Stimulated activated CD8-positive, alpha-beta memory T cell treated with anti-CD3 and anti-CD28 coated beads, Interleukin-7, amount 100 ng/mL, for 1 hour (primary cell): ENCODE measurements around the gene EP300.
A peak's percentile ranks its signal among the peaks of the same experiment; 100 is the strongest.
"Not testable (repeated sequence)": the region's sequence is repeated elsewhere in the genome, so short reads cannot be mapped to it uniquely, and the experiment has no call there.

Experiments used
- DNase-seq, 2 donors: peaks; one replicate each; pipeline ENCODE4 v3.0.0-alpha.2; 2020; ENCODE audit warnings: low read depth in 2 of 2

EP300 gene

GRCh38 chr22:41085842-41086241, 6.5 kb upstream of the EP300 start:
- no peak for DNase-seq

GRCh38 chr22:41091132-41092022, 1.0 kb upstream of the EP300 start:
- DNase-seq, result peak; percentile 99

GRCh38 chr22:41092847-41093411, 537 bp downstream of the EP300 start:
- DNase-seq, result peak in 1 of 2 donors; percentile 6

GRCh38 chr22:41094041-41094593, 1.7 kb downstream of the EP300 start:
- DNase-seq, result no peak

GRCh38 chr22:41096391-41096790, 4.0 kb downstream of the EP300 start:
- no peak for DNase-seq

GRCh38 chr22:41096841-41097240, 4.4 kb downstream of the EP300 start:
- no peak for DNase-seq

GRCh38 chr22:41099036-41099435, 6.6 kb downstream of the EP300 start:
- DNase-seq, result no peak

- no peak for DNase-seq
Observed at GRCh38 chr22:41106122-41106968, 14.0 kb downstream of the EP300 start.

- not testable (repeated sequence) for DNase-seq
Observed at GRCh38 chr22:41106969-41107325, 14.6 kb downstream of the EP300 start.

GRCh38 chr22:41110968-41111367, 18.6 kb downstream of the EP300 start:
- DNase-seq, result no peak

GRCh38 chr22:41116342-41116741, 23.9 kb downstream of the EP300 start:
- DNase-seq, result no peak

- no peak for DNase-seq
Observed at GRCh38 chr22:41117127-41117965, 25.0 kb downstream of the EP300 start.

- DNase-seq, result no peak
Observed at GRCh38 chr22:41123151-41123550, 30.8 kb downstream of the EP300 start.

- DNase-seq, result no peak
Observed at GRCh38 chr22:41124086-41124485, 31.7 kb downstream of the EP300 start.

- no peak for DNase-seq
Observed at GRCh38 chr22:41127451-41127850, 35.1 kb downstream of the EP300 start.

- no peak for DNase-seq
Observed at GRCh38 chr22:41128606-41129005, 36.2 kb downstream of the EP300 start.

GRCh38 chr22:41132550-41132949, 40.2 kb downstream of the EP300 start:
- DNase-seq, result no peak

- no peak for DNase-seq
Observed at GRCh38 chr22:41140365-41140957, 48.1 kb downstream of the EP300 start.

- not testable (repeated sequence) for DNase-seq
Observed at GRCh38 chr22:41145921-41146320, 53.5 kb downstream of the EP300 start.

- no peak for DNase-seq
Observed at GRCh38 chr22:41146573-41146972, 54.2 kb downstream of the EP300 start.

- no peak for DNase-seq
Observed at GRCh38 chr22:41147722-41148121, 55.3 kb downstream of the EP300 start.
